Measurements from ENCODE around the gene EPS8L1.

DNA sequence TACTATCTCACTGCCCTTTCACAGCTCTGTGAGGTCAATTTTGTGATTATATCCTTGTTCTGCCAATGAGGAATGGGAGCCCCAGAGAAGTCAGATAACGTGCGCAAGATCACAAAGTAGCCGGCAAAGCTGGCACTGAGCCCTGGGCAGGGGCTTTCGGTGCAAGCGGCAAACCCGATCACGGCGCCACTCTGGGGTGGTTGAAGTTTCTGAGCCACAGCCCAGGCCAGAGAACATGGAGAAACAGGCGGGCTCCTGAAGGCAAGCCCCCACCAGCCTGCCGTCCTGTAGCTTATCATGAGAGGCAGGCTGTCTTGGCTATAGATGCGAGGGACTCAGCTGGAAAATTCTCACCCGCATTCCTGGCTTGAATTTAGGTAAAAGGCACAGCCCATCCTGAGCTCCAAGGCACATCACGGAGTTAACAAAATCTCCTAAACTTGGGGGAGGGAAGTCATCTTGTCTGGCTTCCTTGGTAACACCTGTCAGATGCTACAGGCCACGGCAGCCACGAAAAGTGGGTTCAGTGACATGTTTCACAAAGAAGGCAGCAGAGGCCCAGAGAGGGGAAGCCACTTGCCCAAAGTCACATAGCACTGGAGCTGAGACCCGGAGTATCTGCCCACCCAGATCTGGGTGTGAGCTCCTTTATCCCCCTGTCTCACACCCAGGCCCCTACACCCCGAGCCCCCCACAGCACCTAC is 60.9 kb downstream of the EPS8L1 start:
- TF ChIP-seq POLR2A (IDR thresholded peaks at IDR 0.05) (no peak), POLR2AphosphoS5 (IDR thresholded peaks at IDR 0.05) (no peak), EP300 (IDR thresholded peaks at IDR 0.05; ENCODE audit: low read depth) (no peak)
- TF ChIP-seq, protein P1, sequence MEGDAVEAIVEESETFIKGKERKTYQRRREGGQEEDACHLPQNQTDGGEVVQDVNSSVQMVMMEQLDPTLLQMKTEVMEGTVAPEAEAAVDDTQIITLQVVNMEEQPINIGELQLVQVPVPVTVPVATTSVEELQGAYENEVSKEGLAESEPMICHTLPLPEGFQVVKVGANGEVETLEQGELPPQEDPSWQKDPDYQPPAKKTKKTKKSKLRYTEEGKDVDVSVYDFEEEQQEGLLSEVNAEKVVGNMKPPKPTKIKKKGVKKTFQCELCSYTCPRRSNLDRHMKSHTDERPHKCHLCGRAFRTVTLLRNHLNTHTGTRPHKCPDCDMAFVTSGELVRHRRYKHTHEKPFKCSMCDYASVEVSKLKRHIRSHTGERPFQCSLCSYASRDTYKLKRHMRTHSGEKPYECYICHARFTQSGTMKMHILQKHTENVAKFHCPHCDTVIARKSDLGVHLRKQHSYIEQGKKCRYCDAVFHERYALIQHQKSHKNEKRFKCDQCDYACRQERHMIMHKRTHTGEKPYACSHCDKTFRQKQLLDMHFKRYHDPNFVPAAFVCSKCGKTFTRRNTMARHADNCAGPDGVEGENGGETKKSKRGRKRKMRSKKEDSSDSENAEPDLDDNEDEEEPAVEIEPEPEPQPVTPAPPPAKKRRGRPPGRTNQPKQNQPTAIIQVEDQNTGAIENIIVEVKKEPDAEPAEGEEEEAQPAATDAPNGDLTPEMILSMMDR (IDR thresholded peaks at IDR 0.05), result no peak
